Tibial nerve (tissue), 4 donors: ENCODE measurements around the gene CHURC1.

Source experiments
- CTCF ChIP-seq, 5 experiments: fragments of 200-600 bp in 3 of 5; fragments of 450-650 bp in 2 of 5; sonication (generic) in 3 of 5; IDR thresholded peaks; one replicate each; pipeline ENCODE4 v1.5.1; 2016 to 2019; ENCODE audit warnings: antibody characterized with exemption in 5 of 5, mild to moderate bottlenecking in 3 of 5, moderate library complexity in 2 of 5
- EP300 ChIP-seq, 2 donors: sonication (generic); formaldehyde crosslinking; IDR thresholded peaks; one replicate each; pipeline ENCODE4 v1.6.1; 2017; ENCODE audit warnings: antibody characterized with exemption in 2 of 2, mild to moderate bottlenecking in 1 of 2
- POLR2A ChIP-seq, 2 donors: fragments of 450-650 bp; IDR thresholded peaks; one replicate each; pipeline ENCODE4 v1.6.1; 2017; ENCODE audit warnings: antibody characterized with exemption in 2 of 2, mild to moderate bottlenecking in 2 of 2, moderate library complexity in 2 of 2

- TF ChIP-seq POLR2A (IDR thresholded peaks at IDR 0.05) = no peak
- no peak for TF ChIP-seq CTCF (IDR thresholded peaks at IDR 0.05)
- no peak for TF ChIP-seq EP300 (IDR thresholded peaks at IDR 0.05)
Measured at GRCh38 chr14:64968651-64969050, 54.4 kb downstream of the CHURC1 start.
